NCI-H146 treated with DMSO at 0.1 percent for 48 hours (cell line): Measurements from ENCODE around the gene TPM1.
"Not testable (repeated sequence)": the region's sequence is repeated elsewhere in the genome, so short reads cannot be mapped to it uniquely, and the experiment has no call there.

Experiments used
- DNase-seq: peaks from one replicate; lab custom pipeline; 2025; ENCODE audit not compliant: unreplicated experiment; lab: John Stamatoyannopoulos, UW

Gene TPM1

GRCh38 chr15:63093486-63094205, 51.1 kb downstream of the TPM1 start:
- peak; percentile 59 for DNase-seq

- no peak for DNase-seq
Observed at GRCh38 chr15:63094495-63094931, 52.0 kb downstream of the TPM1 start.

- DNase-seq = no peak
Observed at GRCh38 chr15:63096178-63096577, 53.6 kb downstream of the TPM1 start.

- DNase-seq = not testable (repeated sequence)
Observed at GRCh38 chr15:63098901-63099300, 56.4 kb downstream of the TPM1 start.

- DNase-seq = not testable (repeated sequence)
Observed at GRCh38 chr15:63099581-63099980, 57.0 kb downstream of the TPM1 start.

GRCh38 chr15:63103416-63103815, 60.9 kb downstream of the TPM1 start:
- no peak for DNase-seq

GRCh38 chr15:63104727-63105126, 62.2 kb downstream of the TPM1 start:
- DNase-seq = no peak

- DNase-seq = not testable (repeated sequence)
Observed at GRCh38 chr15:63105354-63105753, 62.8 kb downstream of the TPM1 start.

- no peak for DNase-seq
Observed at GRCh38 chr15:63107895-63108546, 65.5 kb downstream of the TPM1 start.

GRCh38 chr15:63109498-63109897, 67.0 kb downstream of the TPM1 start:
- DNase-seq = no peak

GRCh38 chr15:63109920-63110319, 67.4 kb downstream of the TPM1 start:
- DNase-seq = no peak

- DNase-seq = no peak
Observed at GRCh38 chr15:63110428-63111026, 68.0 kb downstream of the TPM1 start.

- no peak for DNase-seq
Observed at GRCh38 chr15:63111481-63111880, 68.9 kb downstream of the TPM1 start.

- no peak for DNase-seq
Observed at GRCh38 chr15:63112871-63113270, 70.3 kb downstream of the TPM1 start.

- no peak for DNase-seq
Observed at GRCh38 chr15:63114465-63114864, 71.9 kb downstream of the TPM1 start.
